Gastroesophageal sphincter (tissue), 3 donors: ENCODE measurements around the gene CDH22.

Experiments used
- CTCF ChIP-seq, 4 experiments: fragments of 200-600 bp in 2 of 4; fragments of 450-650 bp in 2 of 4; sonication (generic) in 1 of 4; IDR thresholded peaks; one replicate each; pipeline ENCODE4 v1.5.1; 2017 to 2019; ENCODE audit warnings: antibody characterized with exemption in 4 of 4, mild to moderate bottlenecking in 2 of 4, moderate library complexity in 2 of 4
- EP300 ChIP-seq: sonication (generic); formaldehyde crosslinking; IDR thresholded peaks from one replicate; pipeline ENCODE4 v1.6.1; 2017; ENCODE audit warnings: antibody characterized with exemption, mild to moderate bottlenecking
- POLR2A ChIP-seq, 2 donors: fragments of 450-650 bp; IDR thresholded peaks; one replicate each; pipeline ENCODE4 v1.6.1; 2017; ENCODE audit warnings: antibody characterized with exemption in 2 of 2, mild to moderate bottlenecking in 2 of 2, moderate library complexity in 1 of 2

- TF ChIP-seq CTCF (IDR thresholded peaks at IDR 0.05) (no peak), EP300 (no peak), POLR2A (IDR thresholded peaks at IDR 0.05) (no peak)
Measured at GRCh38 chr20:46177768-46178167, 130.5 kb downstream of the CDH22 start.
